Lower leg skin (tissue), 3 donors: ENCODE measurements around the gene NBEA.

ENCODE experiments used
- CTCF ChIP-seq, 3 donors: fragments of 450-650 bp; IDR thresholded peaks; one replicate each; pipeline ENCODE4 v1.5.1; 2016; ENCODE audit warnings: antibody characterized with exemption in 3 of 3, mild to moderate bottlenecking in 3 of 3, moderate library complexity in 2 of 3
- POLR2A ChIP-seq, 2 donors: fragments of 450-650 bp; IDR thresholded peaks; one replicate each; pipeline ENCODE4 v1.6.1; 2016 to 2017; ENCODE audit warnings: antibody characterized with exemption in 2 of 2, mild to moderate bottlenecking in 1 of 2, moderate library complexity in 1 of 2

GRCh38 chr13:35266412-35266811 lies 324.3 kb downstream of the NBEA start:
- TF ChIP-seq POLR2A (IDR thresholded peaks at IDR 0.05) (no peak), CTCF (IDR thresholded peaks at IDR 0.05) (no peak)
